H1 (cell line): ENCODE measurements around the gene TMC3. TPM values are rescaled to one million over a fixed set of nuclear protein-coding genes. Genes with fewer than 3 reads are reported as not detected.

Source experiments
- CTCF ChIA-PET: fragments of 300-600 bp; sonication (Branson Sonifier 250); formaldehyde crosslinking; loops from one replicate; lab custom pipeline; 2021; ENCODE audit not compliant: partially characterized antibody; lab: Charles Lee
- POLR2A ChIA-PET: fragments of 300-600 bp; sonication (Branson Sonifier 250); formaldehyde crosslinking; loops from one replicate; lab custom pipeline; 2021; ENCODE audit warnings: inconsistent platforms; ENCODE audit not compliant: partially characterized antibody; lab: Charles Lee
- DNase-seq, 2 experiments: peaks; one replicate each; pipeline versions ENCODE4 v3.0.0 to v3.0.0-alpha.2; 2010 to 2022; ENCODE audit warnings: low spot score in 2 of 2, low read depth in 1 of 2, mixed read lengths in 1 of 2
- FAIRE-seq: peaks from 2 replicates; lab custom pipeline; 2011; peaks lifted over from hg19 to GRCh38; lab: Jason Lieb, UNC
- H2AFZ ChIP-seq: 2 replicates; pipeline ENCODE4 v1.8.1; 2012; ENCODE audit warnings: low read length, inconsistent platforms
- H2AK5ac ChIP-seq: 2 replicates; pipeline ENCODE4 v1.6.1; 2013; ENCODE audit warnings: low read depth, low read length
- H2BK120ac ChIP-seq: replicated peaks from 2 replicates; pipeline ENCODE3; 2013; ENCODE audit warnings: low read depth, low read length, inconsistent platforms
- H2BK12ac ChIP-seq: 2 replicates; pipeline ENCODE4 v1.6.1; 2013; ENCODE audit warnings: low read depth, low read length
- H2BK15ac ChIP-seq: 2 replicates; pipeline ENCODE4 v1.6.1; 2013; ENCODE audit warnings: low read length
- H2BK20ac ChIP-seq: 2 replicates; pipeline ENCODE4 v1.6.1; 2013; ENCODE audit warnings: low read length
- H2BK5ac ChIP-seq: 2 replicates; pipeline ENCODE4 v1.6.1; 2013; ENCODE audit warnings: low read depth, low read length
- H3K14ac ChIP-seq: 2 replicates; pipeline ENCODE4 v1.6.1; 2013; ENCODE audit warnings: inconsistent platforms; ENCODE audit not compliant: insufficient read length
- H3K18ac ChIP-seq: 2 replicates; pipeline ENCODE4 v1.6.1; 2013; ENCODE audit warnings: low read length; ENCODE audit errors: extremely low read depth
- H3K23ac ChIP-seq: 2 replicates; pipeline ENCODE4 v1.6.1; 2013; ENCODE audit warnings: inconsistent platforms; ENCODE audit not compliant: insufficient read length
- H3K23me2 ChIP-seq: 2 replicates; pipeline ENCODE4 v1.6.1; 2013; ENCODE audit warnings: low read depth, low read length
- H3K27ac ChIP-seq: 2 replicates; pipeline ENCODE4 v1.6.1; 2011; ENCODE audit warnings: low read depth, low read length, inconsistent platforms
- H3K27me3 ChIP-seq, 4 experiments: replicated peaks in 1 of 4; 1 replicate in 1 of 4; 2 replicates in 3 of 4; pipeline versions ENCODE4 v1.6.1 to v1.8.1; 2011 to 2013; ENCODE audit warnings: low read length in 3 of 4, mild to moderate bottlenecking in 3 of 4, inconsistent platforms in 2 of 4, mixed read lengths in 2 of 4, moderate library complexity in 1 of 4; ENCODE audit not compliant: control insufficient read depth in 3 of 4, insufficient read depth in 3 of 4; ENCODE audit errors: extremely low read depth in 1 of 4
- H3K36me3 ChIP-seq, 4 experiments: 2 replicates each; pipeline versions ENCODE4 v1.6.1 to v1.8.1; 2011 to 2013; ENCODE audit warnings: mild to moderate bottlenecking in 4 of 4, low read length in 3 of 4, moderate library complexity in 2 of 4, control low read depth in 1 of 4, inconsistent platforms in 1 of 4; ENCODE audit not compliant: insufficient read depth in 4 of 4, control insufficient read depth in 2 of 4
- H3K4ac ChIP-seq: replicated peaks from 2 replicates; pipeline ENCODE3; 2013; ENCODE audit warnings: low read length, low read depth, mixed read lengths, inconsistent platforms; ENCODE audit not compliant: insufficient read length
- H3K4me1 ChIP-seq, 4 experiments: replicated peaks in 1 of 4; 1 replicate in 1 of 4; 2 replicates in 3 of 4; pipeline versions ENCODE4 v1.6.1 to v1.8.1; 2011 to 2013; ENCODE audit warnings: low read length in 3 of 4, inconsistent platforms in 2 of 4, mixed read lengths in 1 of 4; ENCODE audit not compliant: insufficient read depth in 4 of 4, control insufficient read depth in 3 of 4
- H3K4me2 ChIP-seq, 2 experiments: 2 replicates each; pipeline versions ENCODE4 v1.6.1 to v1.8.1; 2011 to 2013; ENCODE audit warnings: low read depth in 2 of 2, low read length in 2 of 2, control low read depth in 1 of 2, inconsistent platforms in 1 of 2, mild to moderate bottlenecking in 1 of 2; ENCODE audit not compliant: insufficient read depth in 1 of 2
- H3K4me3 ChIP-seq, 4 experiments: fragments of 200-600, 300-600 bp in 1 of 4; sonication (generic), shearing (Covaris generic), sonication (Bioruptor Twin) in 1 of 4; 2 replicates each; pipeline versions ENCODE4 v1.5.1 to v1.8.1; 2011 to 2016; ENCODE audit warnings: low read length in 4 of 4, low read depth in 3 of 4, control low read depth in 2 of 4, inconsistent platforms in 2 of 4, mild to moderate bottlenecking in 2 of 4, mixed read lengths in 1 of 4, moderate library complexity in 1 of 4; ENCODE audit not compliant: insufficient read depth in 2 of 4; ENCODE audit errors: extremely low read depth in 1 of 4
- H3K56ac ChIP-seq: replicated peaks from 2 replicates; pipeline ENCODE3; 2013; ENCODE audit warnings: low read depth, mild to moderate bottlenecking, mixed read lengths, low read length, inconsistent platforms; ENCODE audit not compliant: insufficient read length
- H3K79me1 ChIP-seq: 2 replicates; pipeline ENCODE4 v1.6.1; 2013; ENCODE audit warnings: low read depth, low read length, control low read depth
- H3K79me2 ChIP-seq, 2 experiments: 2 replicates each; pipeline versions ENCODE4 v1.6.1 to v1.8.1; 2012 to 2013; ENCODE audit warnings: low read length in 2 of 2, mild to moderate bottlenecking in 2 of 2, inconsistent platforms in 1 of 2; ENCODE audit not compliant: insufficient read depth in 2 of 2, control insufficient read depth in 1 of 2
- H3K9ac ChIP-seq, 4 experiments: replicated peaks in 1 of 4; 1 replicate in 1 of 4; 2 replicates in 3 of 4; pipeline versions ENCODE4 v1.6.1 to v1.8.1; 2011 to 2013; ENCODE audit warnings: low read depth in 3 of 4, low read length in 3 of 4, control low read depth in 2 of 4, mild to moderate bottlenecking in 2 of 4, moderate library complexity in 2 of 4, inconsistent platforms in 1 of 4; ENCODE audit errors: extremely low read depth in 1 of 4
- H3K9me3 ChIP-seq, 2 experiments: 2 replicates each; pipeline versions ENCODE4 v1.6.1 to v1.8.1; 2012 to 2013; ENCODE audit warnings: mild to moderate bottlenecking in 2 of 2, moderate library complexity in 2 of 2, control low read depth in 1 of 2, inconsistent platforms in 1 of 2, low read depth in 1 of 2, low read length in 1 of 2, mixed read lengths in 1 of 2; ENCODE audit not compliant: insufficient read depth in 2 of 2
- H4K20me1 ChIP-seq, 2 experiments: replicated peaks in 1 of 2; 2 replicates each; pipeline versions ENCODE3 to v1.8.1; 2011 to 2013; ENCODE audit warnings: inconsistent platforms in 2 of 2, low read length in 2 of 2, mild to moderate bottlenecking in 1 of 2; ENCODE audit not compliant: insufficient read depth in 2 of 2, control insufficient read depth in 1 of 2
- H4K5ac ChIP-seq: 2 replicates; pipeline ENCODE4 v1.6.1; 2013; ENCODE audit warnings: low read length, low read depth, mixed read lengths, inconsistent platforms; ENCODE audit not compliant: insufficient read length
- H4K8ac ChIP-seq: 2 replicates; pipeline ENCODE4 v1.8.0; 2013; ENCODE audit warnings: mild to moderate bottlenecking, moderate library complexity, low read length, inconsistent platforms; ENCODE audit not compliant: insufficient read depth; ENCODE audit errors: extremely low read depth
- H4K91ac ChIP-seq: replicated peaks from 2 replicates; pipeline ENCODE3; 2013; ENCODE audit warnings: low read length, mixed read lengths, inconsistent platforms; ENCODE audit not compliant: insufficient read length
- ATF2 ChIP-seq: IDR thresholded peaks from 2 replicates; pipeline ENCODE4 v1.6.1; 2012; ENCODE audit warnings: low read length, inconsistent platforms
- BCL11A ChIP-seq, 2 experiments: IDR thresholded peaks; one replicate each; pipeline ENCODE4 v1.6.1; 2011; ENCODE audit warnings: low read depth in 2 of 2, low read length in 2 of 2, mild to moderate bottlenecking in 2 of 2
- CBX5 ChIP-seq: fragments of 300-800, 300-1000 bp; sonication (generic); IDR thresholded peaks from 2 replicates; pipeline ENCODE4 v1.7.1; 2016; ENCODE audit warnings: antibody characterized with exemption, low read length, low read depth
- CEBPB ChIP-seq: IDR thresholded peaks from 2 replicates; pipeline ENCODE4 v1.6.1; 2012; ENCODE audit warnings: low read depth, low read length
- EZH2 ChIP-seq: fragments of 200-600 bp; sonication (generic); IDR thresholded peaks from 2 replicates; pipeline ENCODE4 v1.7.1; 2012; ENCODE audit warnings: low read depth, mild to moderate bottlenecking, moderate library complexity, low read length, inconsistent platforms; ENCODE audit not compliant: severe bottlenecking
- FOSL1 ChIP-seq: IDR thresholded peaks from 2 replicates; pipeline ENCODE4 v1.6.1; 2011; ENCODE audit warnings: mild to moderate bottlenecking, low read depth, low read length, moderate library complexity; ENCODE audit not compliant: insufficient read depth
- POU5F1 ChIP-seq: IDR thresholded peaks from 2 replicates; pipeline ENCODE4 v1.6.1; 2011; ENCODE audit warnings: low read depth, mild to moderate bottlenecking, low read length, moderate library complexity
- RAD21 ChIP-seq, 2 experiments: IDR thresholded peaks in 1 of 2; conservative IDR thresholded peaks in 1 of 2; 2 replicates each; pipeline ENCODE4 v1.6.1; 2011; ENCODE audit warnings: low read depth in 2 of 2, low read length in 2 of 2, improper control_type of control experiment in 1 of 2, inconsistent platforms in 1 of 2, mild to moderate bottlenecking in 1 of 2, moderate library complexity in 1 of 2
- RBBP5 ChIP-seq: IDR thresholded peaks from 2 replicates; pipeline ENCODE4 v1.7.1; 2012; ENCODE audit warnings: low read depth, mild to moderate bottlenecking, inconsistent platforms, low read length, moderate library complexity, borderline replicate concordance
- SAP30 ChIP-seq: fragments of 300-600 bp; sonication (generic); IDR thresholded peaks from 2 replicates; pipeline ENCODE4 v1.7.1; 2012; ENCODE audit warnings: low read length, moderate library complexity, mild to moderate bottlenecking, inconsistent platforms; ENCODE audit not compliant: insufficient read depth, insufficient replicate concordance
- SUZ12 ChIP-seq: fragments of 200-600 bp; sonication (generic); IDR thresholded peaks from 2 replicates; pipeline ENCODE4 v1.6.1; 2012; ENCODE audit warnings: mild to moderate bottlenecking, inconsistent platforms, low read length, moderate library complexity, mixed read lengths
- WGBS, 2 experiments: shearing (Covaris generic) in 1 of 2; methylation state at CpG; one replicate each; pipeline versions ENCODE4 v1.1.6 to v1.1.7; 2013 to 2015; ENCODE audit warnings: low lambda C conversion rate in 2 of 2, mixed read lengths in 2 of 2, inconsistent platforms in 1 of 2, low coverage in 1 of 2, missing lambda C conversion rate in 1 of 2; ENCODE audit not compliant: insufficient replicate concordance in 2 of 2, insufficient coverage in 1 of 2, insufficient read length in 1 of 2; ENCODE audit errors: extremely low coverage in 1 of 2, missing lambda C conversion rate in 1 of 2; 5-methylcytosine and 5-hydroxymethylcytosine counted together
- polyA plus RNA-seq, 7 experiments: library from polyadenylated mRNA; depleted of rRNA in 3 of 7; stranded (reverse) in 5 of 7; unstranded in 2 of 7; fragments of >200 nt in 5 of 7; fragments of 200-250 nt in 2 of 7; gene quantifications; 1 replicate in 5 of 7; 2 replicates in 1 of 7; 4 replicates in 1 of 7; pipeline versions ENCODE4 v1.2.1 to v1.2.3, GENCODE V29; 2011 to 2013; ENCODE audit warnings: missing spikeins in 2 of 7, mixed read lengths in 2 of 7
- total RNA-seq: library from RNA; stranded (reverse); fragmentation: NEBNext Ultra II Directional; extraction: Animal tissue kit (Norgen Biotek cat#: 25700); gene quantifications from 2 replicates; pipeline ENCODE4 v1.2.1, GENCODE V29; 2021

TMC3 gene
- total and polyA plus RNA-seq, 2 of the 8 experiments (the other 6 are each of a cell fraction or from before 2014, with no cell fraction given), result not detected

- no peaks in the 10 kb centered on the region for H3K9me3 ChIP-seq
- no peaks in the 10 kb centered on the region for H3K36me3 ChIP-seq
- H2BK12ac ChIP-seq, result no peak overlapping the region
- no peak overlapping the region for H3K4me3 ChIP-seq
- H3K23me2 ChIP-seq, result no peaks in the 10 kb centered on the region
- H4K91ac ChIP-seq, result no peak overlapping the region
- H4K8ac ChIP-seq, result no peak overlapping the region; the same call in 1 of the 2 replicates
- H3K79me1 ChIP-seq, result no peaks in the 10 kb centered on the region
- H4K5ac ChIP-seq, result no peak overlapping the region
- no peak overlapping the region for H3K18ac ChIP-seq
- H3K9ac ChIP-seq, result no peak overlapping the region
- no peak overlapping the region for H2AK5ac ChIP-seq
- H3K4me1 ChIP-seq, result peaks cover 6 to 18% (median 14%) of the 10 kb centered on the region in 4 experiments
- 91% methylated on average over 14 of the region's 14 CpGs; no CpG with 5 or more reads in 1 of the 2 experiments for WGBS, 2 experiments
- H3K14ac ChIP-seq, result no peak overlapping the region
- DNase-seq, result no peak
- no peak overlapping the region for H2BK20ac ChIP-seq
- H3K27me3 ChIP-seq, result no peaks in the 10 kb centered on the region; a peak in 1 of 7 replicates
- H3K56ac ChIP-seq, result no peak overlapping the region
- H3K79me2 ChIP-seq, result no peaks in the 10 kb centered on the region
- H2BK15ac ChIP-seq, result no peak overlapping the region
- no peak for FAIRE-seq
- no peak overlapping the region for H2BK5ac ChIP-seq
- ChIA-PET CTCF (interaction anchor here (0.6 to 1.5 kb wide), 4 partner anchors 20 to 143 kb away, joined by 3 read pairs; no protein-coding TSS in a partner anchor), POLR2A (no interaction called here)
- no peak overlapping the region for H2AFZ ChIP-seq
- H2BK120ac ChIP-seq, result no peak overlapping the region
- no peak overlapping the region for H3K4me2 ChIP-seq
- H3K23ac ChIP-seq, result no peak overlapping the region
- H3K4ac ChIP-seq, result no peak overlapping the region
- H3K27ac ChIP-seq, result no peak overlapping the region
- no peaks in the 10 kb centered on the region for H4K20me1 ChIP-seq
- TF ChIP-seq RAD21 (IDR thresholded peaks at IDR 0.05 in 1 of 2, conservative IDR thresholded peaks at IDR 0.05 in 1 of 2; ENCODE audit: low read depth in 2 of 2, low read length in 2 of 2) (no peak), RBBP5 (no peak), POU5F1 (no peak), BCL11A (IDR thresholded peaks at IDR 0.05; ENCODE audit: low read depth in 2 of 2, low read length in 2 of 2) (no peak), SUZ12 (no peak), CBX5 (no peak), CEBPB (no peak), ATF2 (no peak), FOSL1 (no peak), EZH2 (no peak), SAP30 (no peak)
Observed at GRCh38 chr15:81299630-81300273, 74.3 kb downstream of the TMC3 start.
